OCI-M1 (cell line): ENCODE data around the gene CLGN.

Experiments
- DNase-seq: peaks from one replicate; lab custom pipeline; 2025; lab: John Stamatoyannopoulos, UW

CLGN gene

DNA sequence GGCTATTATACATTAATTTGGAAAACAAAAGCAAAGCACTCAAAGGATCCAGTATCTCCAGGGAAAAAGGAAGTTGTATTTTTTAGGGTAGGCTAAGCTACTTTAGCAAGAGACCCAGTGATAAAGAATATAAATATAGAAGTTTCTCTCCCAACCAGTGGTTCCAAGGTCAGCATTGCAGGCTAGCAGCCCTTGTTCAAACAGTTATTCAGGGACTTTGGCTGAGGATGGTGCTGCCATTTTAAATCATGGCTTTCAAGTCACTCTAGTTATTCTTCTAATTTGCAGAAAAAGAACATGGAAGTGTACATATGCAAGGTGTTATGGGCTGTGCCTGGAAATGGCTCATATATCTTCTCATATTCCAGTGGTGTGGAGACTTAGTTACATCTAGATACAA lies 44.7 kb downstream of the CLGN start:
- no peak for DNase-seq

DNA sequence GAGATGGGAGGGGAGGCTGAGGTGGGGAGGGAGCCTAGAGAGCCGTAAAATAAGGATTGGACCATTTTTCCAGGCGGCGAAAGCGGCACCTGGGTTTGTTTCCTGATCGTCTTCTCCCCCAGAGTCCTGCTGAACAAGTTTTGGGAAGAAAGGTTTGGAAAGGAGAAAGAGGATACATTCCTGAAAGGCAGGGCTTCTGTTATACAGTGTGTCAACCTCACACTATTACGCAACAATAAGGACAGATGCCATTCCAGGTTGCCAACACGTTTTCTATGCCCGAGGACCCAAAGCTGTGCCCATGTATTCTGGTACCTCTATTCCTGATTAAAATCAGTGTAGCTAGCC lies 53.3 kb downstream of the CLGN start:
- peak; percentile 32 for DNase-seq

DNA sequence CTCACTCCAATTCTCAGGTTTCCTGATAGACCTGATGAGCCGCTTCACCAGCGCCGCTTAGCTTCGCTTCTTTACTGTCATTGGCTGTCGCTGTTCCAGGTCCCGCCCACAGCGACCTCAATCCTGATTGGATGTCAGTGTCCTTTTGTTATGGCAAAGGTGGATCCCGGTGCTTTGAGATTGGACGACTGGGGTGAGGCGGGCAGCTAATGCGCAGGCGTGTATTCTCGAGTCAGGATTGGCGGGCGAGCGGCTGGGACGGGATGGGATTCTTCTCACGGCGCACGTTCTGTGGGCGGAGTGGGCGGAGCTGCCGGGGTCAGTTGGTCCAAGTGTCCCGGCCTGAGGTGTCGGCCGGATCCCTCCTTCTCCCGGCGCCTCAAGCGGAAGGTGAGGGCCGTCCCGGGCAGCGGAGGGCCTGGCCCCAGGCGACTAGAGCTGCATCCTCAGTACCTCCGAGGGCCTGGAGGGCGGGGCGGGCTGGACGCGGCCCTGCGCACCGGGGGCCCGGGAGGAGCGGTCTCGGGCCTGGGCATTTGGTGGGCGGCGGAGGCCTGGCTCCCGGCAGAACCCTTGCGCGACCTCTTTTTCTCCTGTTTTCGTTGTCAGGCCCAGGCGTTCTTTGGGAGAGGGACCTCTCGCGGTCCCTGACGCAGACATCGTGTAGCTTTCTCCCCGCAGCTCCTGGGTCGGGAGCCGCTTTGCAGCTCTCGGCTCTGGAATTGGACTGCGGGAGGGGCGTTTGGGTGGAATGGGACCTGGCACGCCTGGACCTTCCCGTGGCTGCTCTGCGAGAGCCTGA lies 53.9 kb downstream of the CLGN start, which contains the start of gene SCOC:
TSS of gene SCOC (plus strand) at position 319 of the 802 bp plus-strand sequence. CDS start 5,525 bp downstream, outside the sequence.
- DNase-seq: peak; percentile 99

DNA sequence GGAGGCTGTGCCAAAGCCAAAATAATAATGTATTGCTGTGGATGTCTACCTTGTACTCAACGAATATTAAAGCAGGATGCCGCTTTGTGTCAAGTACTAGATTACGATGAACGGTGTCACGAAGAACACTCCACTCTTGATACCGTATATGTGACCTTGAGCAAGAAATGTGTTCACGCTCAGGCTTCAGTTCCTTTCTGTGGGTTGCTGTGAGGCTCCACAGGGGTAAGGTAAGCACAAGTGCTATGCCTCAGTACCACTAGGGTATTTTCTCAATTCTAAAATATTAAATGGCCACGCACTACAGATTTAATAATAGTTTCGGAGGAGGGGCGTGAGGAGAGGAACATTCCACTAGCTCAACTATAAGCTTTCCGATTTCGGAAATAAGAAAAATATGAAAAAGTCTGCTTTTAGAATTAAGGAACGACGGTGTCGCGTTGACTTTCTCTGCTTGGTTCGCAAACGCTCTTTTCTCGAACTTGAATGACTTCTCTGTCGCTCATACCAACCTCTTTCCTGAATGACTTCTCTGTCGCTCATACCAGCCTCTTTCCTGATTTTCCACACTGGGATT lies 54.6 kb downstream of the CLGN start:
- DNase-seq: peak; percentile 79

DNA sequence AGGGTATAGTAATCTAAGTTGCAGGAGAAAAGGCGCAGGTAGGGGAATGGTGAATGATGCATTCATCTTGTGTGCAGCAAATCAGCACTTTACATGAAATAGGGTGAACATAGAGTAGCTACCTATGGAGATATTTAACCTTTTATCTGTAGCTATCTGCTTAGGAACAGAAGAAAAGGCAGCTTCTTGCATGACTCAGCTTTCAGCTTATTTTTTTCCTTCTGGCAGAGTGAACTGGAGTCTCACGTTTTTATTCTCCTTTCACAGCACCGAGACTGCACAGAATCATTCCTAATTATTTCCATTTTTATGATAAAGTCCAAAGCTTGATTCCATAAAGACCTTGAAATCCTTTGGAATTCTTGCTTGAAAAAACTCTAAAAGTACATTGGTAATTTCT lies 58.8 kb downstream of the CLGN start:
- DNase-seq: no peak

DNA sequence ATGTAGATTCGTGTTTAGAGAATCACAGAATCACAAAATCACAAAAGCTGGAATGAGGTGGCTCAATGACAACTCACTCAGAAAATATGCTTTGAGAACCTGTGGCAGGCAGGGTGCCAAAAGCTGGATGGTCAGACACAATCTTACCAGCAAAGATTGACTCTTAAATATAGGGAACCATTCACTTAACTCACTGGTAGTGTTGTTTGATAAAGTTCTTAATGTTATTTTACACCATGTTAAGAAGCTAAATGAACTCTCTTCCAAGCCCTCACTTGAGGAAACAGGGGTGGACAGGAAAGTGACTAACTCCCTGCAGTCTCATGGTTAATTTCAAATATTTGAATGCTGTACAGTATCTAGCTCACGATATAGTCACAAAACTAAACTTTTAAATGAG lies 59.7 kb downstream of the CLGN start:
- DNase-seq: no peak

DNA sequence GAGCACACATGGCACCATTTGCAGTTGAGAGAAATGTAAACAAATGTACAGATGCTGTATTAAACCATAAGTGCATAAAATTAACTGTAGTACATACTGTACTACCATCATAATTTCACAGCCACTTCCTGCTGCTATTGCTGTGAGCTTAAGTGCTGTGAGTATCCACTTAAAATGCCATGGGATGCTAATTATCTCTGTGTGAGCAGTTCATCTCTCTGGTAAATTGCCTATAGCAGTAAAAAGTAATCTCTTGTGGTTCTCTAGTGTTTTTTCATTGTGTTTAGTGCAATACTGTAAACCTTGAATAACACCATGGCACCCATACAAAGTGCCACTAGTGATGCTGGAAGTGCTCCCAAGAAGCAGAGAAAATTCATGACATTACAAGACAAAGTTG lies 63.9 kb downstream of the CLGN start:
- no peak for DNase-seq

DNA sequence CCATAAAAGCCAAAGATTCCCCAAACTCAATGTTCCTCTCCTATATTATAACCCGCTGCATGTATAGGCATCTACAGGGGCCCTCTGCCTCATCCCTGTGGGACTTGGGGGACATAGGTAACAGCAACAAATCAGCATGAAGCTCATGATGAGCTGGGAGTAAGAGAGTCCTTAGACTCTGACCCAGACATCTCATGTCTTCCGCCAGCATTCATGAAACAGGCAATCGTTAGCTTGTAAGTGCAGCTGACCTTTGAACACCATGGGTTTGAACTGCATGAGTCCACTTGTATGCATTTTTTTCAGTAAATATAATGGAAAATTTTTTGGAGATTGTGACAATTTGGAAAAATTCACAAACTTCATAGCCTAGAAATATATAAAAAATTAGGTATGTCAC lies 64.4 kb downstream of the CLGN start:
- DNase-seq: no peak

DNA sequence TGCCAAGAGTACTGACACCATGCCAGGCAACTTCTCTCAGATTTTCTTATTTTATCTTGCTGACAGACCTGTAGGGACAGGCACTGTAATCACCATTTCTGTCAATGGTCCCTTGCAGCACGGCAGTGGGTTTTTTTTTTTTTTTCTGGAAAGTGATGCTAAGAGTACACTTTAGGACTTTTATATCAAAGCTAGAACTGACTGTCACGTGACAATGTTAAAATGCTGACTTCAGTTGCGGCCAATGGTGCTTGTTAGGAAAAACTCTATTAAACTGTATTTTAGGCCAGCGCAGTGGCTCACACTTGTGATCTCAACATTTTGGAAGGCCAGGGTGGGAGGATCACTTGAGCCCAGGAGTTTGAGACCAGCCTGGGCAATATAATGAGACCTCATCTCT lies 66.3 kb downstream of the CLGN start:
- no peak for DNase-seq

DNA sequence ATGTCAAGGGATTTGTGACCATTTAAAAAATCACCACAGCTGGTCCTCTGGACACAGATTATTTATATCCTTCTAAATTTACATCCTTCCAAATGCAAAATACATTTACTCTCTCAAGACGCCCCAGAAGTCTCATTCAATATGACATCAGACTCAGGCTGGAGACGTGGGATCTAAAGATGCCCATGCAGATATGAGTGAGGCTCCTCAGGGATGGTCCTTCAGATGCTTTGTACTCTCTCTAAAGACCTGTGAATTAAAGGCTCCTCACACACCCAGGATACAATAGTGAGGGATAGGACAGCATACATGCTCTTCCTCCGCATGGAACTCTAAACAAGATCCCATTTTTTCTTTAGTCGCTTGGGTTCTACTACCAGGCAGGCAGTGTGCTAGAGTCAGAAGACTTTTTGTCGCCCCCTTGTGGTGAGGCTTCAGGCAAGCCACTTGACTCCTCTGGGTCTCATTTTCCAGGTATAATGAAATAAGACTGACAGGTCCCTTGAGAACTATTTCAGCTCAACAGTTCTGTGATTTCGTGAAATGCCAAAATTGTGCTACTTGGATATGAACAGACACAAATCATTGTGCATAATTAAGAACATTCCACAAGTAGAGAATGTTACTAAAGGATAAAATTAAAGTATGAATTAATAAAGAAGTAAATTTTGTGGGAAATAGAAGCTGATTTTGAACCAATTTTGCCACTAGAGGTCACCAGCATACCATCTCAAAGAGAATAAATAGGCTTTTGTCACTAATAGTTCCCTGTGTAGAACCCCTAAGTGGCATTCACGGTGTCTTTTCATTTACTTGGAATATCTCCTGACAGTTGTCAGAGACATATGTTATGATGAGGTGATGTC lies 67.7 kb downstream of the CLGN start:
- DNase-seq: peak; percentile 95

DNA sequence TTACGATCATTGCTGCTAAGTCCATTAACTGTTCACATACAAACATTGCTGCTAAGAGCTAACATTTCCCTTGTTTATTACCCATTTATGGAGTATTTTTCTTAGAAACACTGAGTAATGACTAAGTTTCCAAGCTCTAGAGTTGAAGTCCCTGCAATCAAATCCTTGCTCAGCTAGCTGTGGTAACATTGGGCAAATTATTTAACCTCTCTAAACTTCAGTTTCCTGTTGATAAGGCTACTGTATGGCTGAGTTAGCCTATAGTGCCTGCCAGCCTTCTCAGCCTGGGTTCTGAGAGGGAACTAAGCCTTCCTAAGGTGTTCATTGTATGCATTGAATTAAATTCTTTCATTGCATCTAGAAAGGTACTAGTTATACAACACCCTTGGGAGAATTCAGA lies 69.2 kb downstream of the CLGN start:
- DNase-seq: peak; percentile 59

DNA sequence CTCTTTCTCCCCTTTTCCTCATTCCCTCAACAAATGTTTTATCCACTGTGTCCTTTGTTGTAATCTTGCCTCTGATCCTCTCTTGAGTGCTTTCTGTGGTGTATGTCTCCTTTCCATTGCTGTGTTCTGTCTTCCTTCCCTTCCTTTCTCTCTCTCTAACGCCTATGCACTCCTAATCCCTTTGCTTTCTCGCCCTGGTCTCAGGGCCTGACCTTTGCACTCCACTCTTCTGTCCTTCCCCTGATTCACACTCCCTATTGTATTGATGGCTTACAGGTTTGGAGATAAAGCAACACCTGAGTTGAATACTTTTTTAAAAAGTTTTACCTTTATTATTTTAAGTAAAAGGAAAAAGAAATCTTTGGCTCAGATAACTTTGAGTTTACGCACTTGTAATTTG lies 69.6 kb downstream of the CLGN start:
- DNase-seq: no peak

DNA sequence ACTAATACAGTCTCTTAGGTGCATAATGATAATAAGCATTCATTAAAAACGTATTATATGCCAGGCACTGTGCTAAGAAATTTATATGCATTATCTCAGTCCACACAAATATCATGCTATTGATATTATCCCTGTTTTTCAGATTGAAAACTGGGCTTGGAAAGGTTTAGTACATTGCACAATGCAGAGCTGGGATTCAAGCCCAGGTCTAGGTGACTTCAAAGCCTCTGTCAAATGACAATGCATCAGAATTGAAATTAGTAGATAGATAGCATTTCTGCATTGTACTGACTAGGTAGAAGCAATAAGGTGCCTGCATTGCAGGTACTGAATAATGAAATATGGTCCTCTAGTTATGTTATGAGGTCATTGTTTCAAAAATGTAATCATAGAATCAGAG lies 72.2 kb downstream of the CLGN start:
- no peak for DNase-seq

DNA sequence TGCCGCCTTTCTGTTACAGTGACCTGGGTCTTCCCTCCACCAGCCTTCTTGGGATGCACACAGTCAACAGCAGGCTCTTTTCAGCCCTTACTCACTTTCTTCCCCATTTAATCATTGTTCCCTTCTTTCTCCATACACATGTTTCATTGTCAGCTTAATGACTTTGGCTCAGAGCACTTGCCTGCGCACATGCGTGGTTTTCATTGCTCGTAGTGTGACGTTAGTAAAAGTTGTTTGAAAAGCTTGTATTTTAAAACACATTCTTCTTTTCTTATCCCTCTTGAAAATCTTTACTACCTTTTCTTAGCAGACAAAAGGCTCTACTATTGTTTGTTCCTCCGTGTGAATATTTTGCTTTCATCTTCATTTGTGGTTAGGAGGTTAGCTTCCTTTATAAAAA lies 73.7 kb downstream of the CLGN start:
- no peak for DNase-seq

DNA sequence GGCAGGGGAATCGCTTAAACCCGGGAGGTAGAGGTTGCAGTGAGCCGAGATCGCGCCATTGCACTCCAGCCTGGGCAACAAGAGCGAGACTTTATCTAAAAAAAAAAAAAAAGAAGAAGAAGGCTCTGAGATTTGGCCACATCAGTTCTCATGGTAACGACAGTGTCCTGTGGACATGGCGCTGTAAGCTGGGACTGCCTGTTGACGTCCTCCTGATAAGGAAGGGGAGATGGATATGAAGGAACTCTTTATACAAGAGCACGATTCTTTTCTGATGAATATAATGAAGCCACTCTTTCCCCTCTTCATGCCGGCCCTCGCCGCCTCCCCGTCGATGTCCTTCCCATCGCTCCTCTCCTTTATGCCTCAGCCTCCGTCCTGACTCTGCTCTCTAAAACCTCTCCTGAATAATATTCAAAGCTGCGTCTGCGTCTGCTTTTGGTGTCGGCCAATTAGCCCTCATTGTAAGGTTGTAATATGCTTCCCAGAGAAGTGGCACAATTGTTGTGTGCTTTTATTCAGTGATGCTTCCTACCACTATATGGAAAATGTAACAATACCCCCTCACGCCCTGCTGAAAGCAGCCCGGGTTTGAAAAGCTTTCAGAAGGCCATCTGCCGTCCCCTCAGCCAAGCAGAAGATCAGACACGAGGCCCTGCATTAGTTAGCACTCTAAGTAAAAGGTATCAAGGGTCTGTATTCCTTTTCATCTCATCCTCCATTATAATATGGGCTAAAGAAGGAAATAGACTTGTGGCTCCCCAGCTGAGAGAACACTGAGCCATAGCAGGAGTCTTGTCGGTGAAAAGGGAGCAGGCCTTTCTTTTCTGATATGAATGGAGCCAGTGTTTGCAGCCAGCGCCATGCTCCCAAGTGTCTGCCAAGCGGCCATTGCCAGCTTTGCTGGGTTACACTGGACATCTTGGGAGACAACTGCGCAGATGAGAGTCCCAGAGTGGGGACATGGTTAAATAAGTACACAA lies 76.1 kb downstream of the CLGN start:
- DNase-seq: no peak

DNA sequence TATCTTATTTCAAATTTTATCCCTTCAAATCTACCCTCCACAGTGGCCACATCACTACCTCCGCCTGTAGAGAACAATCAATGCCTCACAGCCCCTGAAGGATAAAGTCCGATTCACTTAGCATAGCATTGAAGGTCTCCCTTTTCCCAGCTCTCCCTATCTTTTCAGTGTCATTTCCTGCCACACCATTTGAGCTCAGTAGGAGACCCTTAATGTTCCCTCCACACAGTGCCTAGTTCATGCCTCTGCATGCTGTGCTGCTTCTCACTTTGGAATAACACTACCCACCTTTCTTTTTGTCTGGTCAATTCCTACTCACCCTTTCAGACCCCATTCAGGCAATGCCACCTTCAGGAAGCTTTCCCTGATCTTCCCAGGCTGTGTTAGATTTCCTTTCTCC lies 77.6 kb downstream of the CLGN start:
- DNase-seq: no peak

DNA sequence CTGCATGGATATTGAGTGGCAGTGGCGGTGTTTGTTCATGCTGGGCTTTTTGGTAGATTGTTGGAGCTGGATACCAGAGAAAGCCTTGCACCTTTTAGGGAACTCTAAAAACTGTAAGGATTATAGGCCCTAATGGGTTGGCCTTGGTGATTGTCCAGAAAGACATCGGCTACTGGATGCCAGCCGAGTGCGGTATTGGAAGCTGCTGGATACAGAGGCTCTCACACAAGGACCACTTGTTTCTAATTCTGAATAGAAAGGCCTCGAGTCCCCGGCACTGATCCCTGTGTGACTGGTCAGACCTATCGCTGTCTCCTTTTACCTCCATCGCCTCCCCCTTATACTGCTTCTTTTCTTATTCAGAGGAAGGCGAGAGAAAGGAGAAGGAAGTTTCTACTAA lies 81.3 kb downstream of the CLGN start:
- DNase-seq: no peak

DNA sequence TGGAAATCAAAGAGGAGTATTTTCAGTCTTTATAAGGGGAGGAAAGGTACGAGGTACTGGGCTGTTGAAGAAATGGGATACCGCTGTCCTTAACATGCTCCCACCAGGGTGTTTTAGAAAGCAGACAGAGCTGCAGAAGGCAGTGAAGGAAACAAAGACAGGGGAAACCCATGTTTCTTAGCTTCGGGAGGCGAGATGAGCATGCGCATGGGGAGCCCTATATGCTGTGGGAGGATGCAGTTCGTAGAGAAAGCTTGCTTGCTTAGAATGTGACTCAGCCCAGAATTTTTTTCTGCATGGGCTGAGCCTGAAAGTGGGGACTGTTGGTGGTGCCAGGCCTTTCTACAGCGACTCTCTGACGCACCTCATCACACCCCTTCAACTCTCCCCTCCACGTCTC lies 82.8 kb downstream of the CLGN start:
- no peak for DNase-seq

DNA sequence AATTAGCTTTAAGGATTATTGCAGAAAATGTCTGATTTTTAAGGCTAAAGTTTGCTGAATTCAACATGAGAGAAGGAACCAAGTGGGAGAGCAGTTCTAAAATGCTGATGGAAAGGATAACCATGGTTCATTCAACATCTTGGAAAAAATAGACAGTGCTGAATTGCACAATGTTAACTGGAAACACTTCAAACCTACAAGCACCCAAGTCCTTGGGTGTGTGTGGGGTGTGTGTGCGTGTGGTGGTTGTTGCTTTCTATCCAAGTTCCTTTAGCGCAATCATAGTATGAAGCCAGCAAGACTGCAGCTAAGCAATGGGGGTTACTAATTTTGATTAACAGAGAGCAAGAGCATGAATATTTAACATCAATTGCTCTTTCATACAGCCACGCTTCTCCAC lies 83.3 kb downstream of the CLGN start:
- DNase-seq: no peak

DNA sequence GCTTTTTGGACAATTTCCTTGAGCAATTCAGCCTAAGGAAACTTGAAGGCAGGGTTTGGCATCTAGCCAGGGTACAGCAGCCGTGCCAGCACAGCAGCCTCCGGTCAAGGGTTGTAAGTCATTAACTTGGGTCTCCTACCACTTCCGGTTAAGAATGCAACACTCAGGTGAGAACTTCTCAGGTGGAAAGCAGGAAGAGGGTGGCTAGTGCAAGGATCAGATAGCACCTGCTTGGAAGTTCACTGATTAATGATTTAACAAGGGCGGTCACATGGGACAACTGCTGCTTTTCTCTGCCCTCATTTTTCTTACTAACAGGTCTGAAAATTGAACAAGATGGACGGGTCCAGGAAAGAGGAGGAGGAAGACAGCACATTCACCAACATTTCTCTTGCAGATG lies 84.1 kb downstream of the CLGN start:
- DNase-seq: no peak

DNA sequence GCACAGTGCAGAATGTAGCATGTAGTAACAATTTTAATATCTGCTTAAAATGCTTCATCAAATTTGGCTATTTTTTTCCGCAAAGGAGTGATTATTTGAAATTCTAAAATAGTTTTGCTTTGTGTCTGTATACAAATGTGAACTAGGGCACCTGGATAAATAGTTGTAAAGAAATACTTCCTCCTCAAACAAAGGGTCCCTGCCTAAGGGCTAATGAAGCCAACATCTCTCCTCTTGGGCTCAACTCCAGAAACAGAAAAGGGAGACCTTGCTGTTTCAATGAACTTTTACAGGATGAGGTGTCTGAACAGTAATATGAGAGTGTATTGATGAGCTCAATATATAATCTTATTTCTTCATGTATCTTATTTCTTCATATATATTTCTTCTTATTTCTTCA lies 84.8 kb downstream of the CLGN start:
- no peak for DNase-seq
